ENCODE data around the gene GPR143.
A peak's percentile ranks its signal among the peaks of the same experiment; 100 is the strongest.
"Not testable (repeated sequence)": the region's sequence is repeated elsewhere in the genome, so short reads cannot be mapped to it uniquely, and the experiment has no call there.

GPR143 gene

DNA sequence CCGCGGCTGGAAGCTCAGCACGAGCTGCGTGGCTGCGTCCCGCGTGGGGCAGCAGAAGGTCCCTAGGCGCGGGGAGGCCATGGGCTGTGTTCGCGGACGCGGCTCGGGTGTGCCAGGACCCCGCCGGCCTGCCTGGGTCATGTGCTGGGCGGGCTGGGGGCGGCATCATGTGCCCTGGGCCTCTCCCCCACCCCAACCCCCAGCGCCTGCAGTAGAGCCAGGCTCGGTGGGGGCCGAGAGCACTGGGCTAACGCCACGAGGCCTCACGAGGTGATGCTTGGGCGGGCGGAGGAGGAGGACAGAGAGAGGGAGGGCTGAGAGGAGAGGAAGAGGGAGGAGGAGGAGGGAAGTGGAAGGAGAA lies at the start of gene GPR143:
Gene GPR143 (minus strand): TSS at position 111 of the 361 bp plus-strand sequence. CDS start 30 bp downstream, at position 81.
- no peak for DNase-seq

DNA sequence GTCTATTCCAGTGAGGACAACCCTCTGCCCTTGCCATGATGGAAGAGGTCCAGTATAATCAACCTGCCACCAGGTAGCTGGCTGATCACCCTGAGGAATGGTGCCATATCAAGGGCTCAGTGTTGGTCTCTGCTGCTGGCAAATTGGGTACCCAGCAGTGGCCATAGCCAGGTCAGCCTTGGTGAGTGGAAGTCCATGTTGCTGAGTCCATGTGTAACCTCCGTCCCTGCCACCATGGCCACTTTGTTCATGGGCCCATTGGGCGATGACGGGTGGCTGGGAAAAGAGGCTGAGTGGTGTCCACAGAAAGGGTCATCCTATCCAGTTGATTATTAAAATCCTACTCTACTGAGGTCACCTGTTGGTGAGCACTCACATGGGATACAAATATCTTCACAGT lies 45.4 kb upstream of the GPR143 start:
- DNase-seq: not testable (repeated sequence)

DNA sequence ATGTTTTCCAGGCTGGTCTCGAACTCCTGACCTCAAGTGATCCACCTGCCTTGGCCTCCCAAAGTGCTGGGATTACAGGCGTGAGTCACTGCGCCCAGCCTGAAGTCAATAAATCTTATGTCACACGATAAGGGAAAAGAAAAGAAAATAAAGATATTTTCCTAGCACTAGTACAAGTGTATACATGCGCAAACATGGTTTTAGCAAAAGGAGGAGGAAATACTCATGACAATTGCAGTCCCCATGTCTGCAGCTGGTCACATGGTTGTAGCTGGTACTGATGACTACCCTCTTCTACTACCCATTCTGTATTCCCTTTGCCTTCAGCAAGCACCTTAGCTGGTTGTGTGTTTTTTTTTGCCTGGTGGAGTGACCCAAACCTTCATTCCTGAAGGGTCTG lies 44.2 kb upstream of the GPR143 start:
- DNase-seq: not testable (repeated sequence)

DNA sequence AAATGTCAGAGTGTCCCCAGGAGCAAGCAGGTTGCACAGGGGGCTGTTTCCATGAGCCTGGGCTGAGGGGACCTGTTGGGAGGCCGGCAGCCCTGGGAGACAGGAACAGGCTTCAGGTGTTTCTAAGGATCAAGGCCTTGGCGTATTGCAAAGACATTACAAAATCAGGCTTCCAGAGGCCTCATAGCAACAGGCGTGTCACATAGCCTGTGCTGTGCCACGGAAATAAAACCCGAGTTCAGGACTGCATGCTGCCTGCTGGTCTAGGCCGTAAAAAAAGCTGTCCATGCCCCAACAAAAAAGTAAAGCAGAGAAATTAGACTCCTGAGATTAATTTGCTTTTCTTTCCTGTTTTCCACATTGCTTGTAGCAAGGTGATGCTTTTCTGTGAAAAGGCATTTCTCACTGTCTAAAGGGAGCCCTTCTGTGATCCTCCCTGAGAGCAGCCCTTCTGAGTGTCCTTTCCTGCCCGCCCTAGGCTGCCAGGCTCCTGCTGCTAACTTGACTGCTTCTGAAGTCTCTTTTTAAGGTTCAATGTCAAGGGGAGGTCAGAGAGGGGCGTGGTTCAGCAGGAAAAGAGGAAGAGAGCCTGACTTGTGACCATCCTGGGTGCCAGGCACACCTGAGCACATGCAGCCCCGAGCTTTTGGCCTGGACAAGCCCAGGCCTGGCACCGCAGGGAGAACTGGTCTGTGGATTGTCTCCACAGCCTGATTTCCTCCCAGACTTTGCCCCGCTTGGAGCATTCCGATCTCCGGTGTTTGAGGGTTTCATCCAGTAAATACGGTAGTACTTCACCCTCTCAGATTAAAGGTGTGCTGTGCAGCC lies 41.9 kb upstream of the GPR143 start:
- no peak for DNase-seq

GRCh38 chrX:9805956-9806355 lies 40.3 kb upstream of the GPR143 start:
- DNase-seq: no peak

DNA sequence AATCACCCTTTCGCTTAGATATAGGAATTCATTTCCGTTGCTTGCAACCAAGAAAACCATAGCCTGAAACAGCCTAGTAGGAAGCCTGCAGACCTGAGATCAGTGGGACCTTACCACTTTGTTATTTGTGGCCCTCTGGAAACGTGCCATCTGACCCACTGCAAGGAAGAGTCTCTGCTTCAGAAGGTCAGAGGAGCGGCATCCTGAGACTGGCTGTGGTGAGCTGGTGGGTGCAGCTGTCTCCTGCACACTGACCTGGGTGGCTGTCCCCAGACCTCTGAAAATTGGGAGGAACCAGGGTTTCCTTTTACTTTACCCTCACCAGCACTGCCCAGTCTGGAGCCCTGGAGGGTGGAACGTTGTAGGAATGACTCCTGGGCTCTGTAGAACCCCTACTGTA lies 38.8 kb upstream of the GPR143 start:
- no peak for DNase-seq

DNA sequence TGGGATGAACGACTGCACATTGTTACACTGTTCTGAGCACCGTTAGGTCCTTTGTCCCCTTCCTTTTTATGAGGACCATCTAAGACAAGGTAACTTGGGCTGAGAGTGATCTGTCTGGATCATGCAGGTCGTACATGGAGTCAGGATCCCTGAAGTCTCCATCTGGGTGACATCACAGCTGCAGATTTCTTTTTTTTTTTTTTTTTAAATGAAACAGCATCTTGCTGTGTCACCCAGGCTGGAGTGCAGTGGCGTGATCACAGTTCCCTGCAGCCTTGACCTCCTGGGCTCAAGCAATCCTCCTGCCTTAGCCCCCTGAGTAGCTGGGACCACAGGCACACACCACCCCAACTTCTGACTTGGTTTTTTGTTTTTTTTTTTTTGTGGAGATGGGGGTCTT lies 37.1 kb upstream of the GPR143 start:
- DNase-seq: no peak

DNA sequence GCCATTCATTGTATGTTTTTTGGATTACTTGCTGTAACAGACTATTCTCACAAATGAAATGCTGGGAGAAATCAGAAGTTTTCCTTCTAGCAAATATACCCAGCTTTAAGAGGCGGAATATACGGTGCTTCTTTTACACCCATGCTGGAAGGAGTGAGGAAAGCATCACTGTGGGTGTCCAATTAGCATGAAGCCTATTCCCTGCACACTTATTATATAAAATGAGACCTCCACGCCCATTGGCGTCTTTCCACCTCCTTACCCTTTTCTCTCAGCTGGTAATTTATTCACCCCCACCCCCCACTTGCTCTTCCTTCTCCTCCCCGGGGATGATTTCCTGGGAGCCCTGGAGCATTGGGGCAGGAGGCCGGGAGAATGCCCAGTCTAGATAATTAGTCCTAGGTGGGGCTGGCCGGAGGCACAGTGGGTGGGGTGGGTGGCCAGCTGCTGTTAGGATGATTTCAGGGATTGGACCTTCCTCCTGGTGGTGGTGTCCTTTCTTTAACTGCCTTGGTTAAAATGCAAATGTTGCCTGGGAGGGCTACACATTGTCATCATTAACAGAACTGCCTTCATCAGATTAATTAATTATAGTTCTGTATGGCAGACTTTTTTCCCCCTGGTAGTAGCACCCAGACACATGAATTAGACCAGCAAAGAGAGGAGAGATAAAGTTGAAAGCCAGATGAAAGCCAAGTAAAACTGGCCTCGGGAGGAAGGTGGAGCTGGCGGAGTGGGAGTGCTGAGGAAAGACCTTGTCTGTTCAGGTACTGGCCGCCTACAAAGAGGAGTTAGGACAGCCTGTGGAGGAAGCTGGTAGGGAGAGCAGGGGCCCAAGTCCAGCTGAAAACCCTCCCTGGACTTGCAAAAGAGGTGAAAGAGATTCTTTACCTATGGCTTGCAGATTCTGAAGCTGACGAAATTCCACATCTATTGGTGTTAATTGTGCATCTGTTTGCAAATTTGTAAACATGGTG lies 32.0 kb upstream of the GPR143 start:
- no peak for DNase-seq

GRCh38 chrX:9794495-9794894 lies 28.8 kb upstream of the GPR143 start:
- DNase-seq: no peak

DNA sequence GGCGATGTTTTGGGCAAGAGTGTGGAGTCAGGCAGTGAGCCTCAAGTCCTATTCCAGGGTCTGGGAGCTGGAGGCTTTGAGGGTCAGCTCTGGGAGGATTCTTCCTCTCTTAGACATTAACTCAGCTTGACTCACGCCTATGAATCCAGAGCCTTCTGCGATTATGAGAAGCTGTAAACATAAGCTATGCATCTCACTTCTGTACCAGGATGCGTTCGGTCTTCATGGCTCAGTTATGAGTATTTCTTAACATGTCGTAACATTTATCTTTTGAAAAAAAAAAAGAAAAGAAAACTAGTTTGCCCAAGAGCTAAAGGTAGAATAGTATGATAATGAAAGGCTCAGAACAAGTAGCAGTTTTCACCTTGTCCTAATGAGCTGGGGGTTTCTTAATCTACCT lies 25.2 kb upstream of the GPR143 start:
- DNase-seq: no peak

DNA sequence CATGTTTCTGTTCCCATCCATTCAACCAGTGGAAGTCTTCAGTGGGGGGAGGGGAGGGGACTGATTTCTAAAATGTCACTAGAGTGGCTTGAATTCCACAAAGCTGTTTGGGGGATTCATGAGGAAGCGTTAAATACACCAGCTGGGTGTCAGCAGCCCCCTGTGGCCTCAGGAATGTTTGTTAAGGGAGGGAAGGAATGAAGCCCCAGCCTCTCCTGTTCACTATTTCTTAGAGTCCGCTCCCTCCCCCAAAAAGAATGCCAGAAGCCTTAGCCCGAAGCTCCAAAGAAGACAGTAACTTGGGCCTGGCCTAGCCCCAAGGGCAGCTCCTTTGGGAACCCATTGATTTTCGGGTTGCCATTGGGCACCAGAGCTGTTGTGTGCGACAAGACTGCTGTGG lies 23.9 kb upstream of the GPR143 start:
- no peak for DNase-seq

DNA sequence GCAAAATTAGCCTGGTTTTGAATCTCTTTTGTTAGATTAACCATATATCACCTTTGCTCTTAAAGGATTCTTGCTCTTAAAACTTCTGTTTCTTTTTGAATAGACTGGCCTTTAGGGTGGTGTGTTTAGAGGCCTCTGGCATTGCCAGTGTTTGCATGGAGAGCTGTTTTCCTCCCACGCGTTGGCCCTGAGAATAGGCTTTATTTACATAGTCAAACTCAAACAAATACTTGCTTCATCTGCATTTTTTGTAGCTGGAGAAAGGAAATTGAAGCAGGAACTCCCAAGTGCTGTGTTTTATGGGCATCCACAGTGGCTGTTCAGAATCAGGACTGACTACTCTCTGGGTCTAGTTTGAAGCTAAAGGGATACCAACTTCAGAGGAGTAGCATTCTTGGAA lies 23.3 kb upstream of the GPR143 start:
- DNase-seq: peak; percentile 58

GRCh38 chrX:9786798-9787635 lies 21.4 kb upstream of the GPR143 start:
- no peak for DNase-seq

- DNase-seq: peak; percentile 15
Observed at GRCh38 chrX:9785944-9786797, 20.5 kb upstream of the GPR143 start, which contains the start of gene SHROOM2. SHROOM2 (plus strand) TSS chrX:9786429; CDS start chrX:9786546, 117 bp downstream.

DNA sequence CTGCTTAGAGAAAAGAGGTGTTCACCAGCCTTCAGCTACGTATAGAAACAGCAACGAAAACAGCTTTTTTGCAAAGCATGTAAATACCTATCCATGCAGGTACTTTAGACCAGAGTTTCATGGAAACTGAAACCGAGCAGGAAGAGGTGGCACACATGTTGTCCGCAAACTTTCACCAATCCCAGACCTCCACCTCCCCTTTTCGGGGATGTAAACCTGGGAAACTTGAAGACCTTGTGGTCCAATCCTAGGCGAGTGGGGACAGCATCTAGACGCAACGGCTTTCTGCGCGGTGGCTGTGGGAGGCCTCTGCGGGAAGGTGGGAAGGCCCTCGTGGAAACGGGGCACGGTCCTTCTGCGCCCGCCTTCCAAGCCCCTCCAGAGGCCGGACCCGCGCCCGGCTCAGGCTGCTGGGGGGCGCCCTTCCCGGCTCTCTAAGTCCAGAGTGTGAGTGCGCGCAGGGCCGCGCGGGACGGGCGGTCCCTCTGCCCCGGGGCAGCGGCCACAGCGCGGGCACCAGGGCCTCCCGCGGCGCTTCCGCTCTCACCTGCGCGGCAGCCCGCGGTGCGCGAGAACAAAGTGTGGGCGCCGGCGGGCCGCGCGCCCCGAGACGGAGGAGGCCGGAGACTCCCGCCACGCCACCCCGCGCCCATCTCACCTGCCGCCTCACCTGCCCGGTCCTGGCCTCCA lies 19.8 kb upstream of the GPR143 start:
- DNase-seq: no peak

- DNase-seq: no peak
Observed at GRCh38 chrX:9784332-9784731, 18.7 kb upstream of the GPR143 start.

- DNase-seq: no peak
Observed at GRCh38 chrX:9781941-9782340, 16.3 kb upstream of the GPR143 start.

DNA sequence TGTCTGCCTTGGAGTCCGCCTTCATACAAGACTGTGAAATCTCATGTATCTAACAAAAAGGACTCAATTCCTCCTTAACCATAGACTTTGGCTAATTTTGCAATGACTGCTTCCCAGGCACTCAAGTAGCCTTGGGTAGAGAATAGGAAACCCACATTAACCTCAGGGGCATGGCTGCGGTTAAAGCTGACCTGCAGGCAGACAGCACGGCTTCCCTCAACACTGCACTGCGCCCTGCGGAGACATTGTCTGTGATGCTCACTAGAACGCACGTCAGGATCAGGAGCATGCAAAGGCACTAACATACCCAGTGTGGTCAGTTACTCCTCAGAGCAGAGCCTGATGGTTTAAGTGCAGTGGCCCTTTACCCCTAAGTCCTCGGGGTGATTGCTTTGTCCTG lies 10.3 kb upstream of the GPR143 start:
- DNase-seq: no peak

- DNase-seq: no peak
Observed at GRCh38 chrX:9772943-9773342, 7.3 kb upstream of the GPR143 start.

DNA sequence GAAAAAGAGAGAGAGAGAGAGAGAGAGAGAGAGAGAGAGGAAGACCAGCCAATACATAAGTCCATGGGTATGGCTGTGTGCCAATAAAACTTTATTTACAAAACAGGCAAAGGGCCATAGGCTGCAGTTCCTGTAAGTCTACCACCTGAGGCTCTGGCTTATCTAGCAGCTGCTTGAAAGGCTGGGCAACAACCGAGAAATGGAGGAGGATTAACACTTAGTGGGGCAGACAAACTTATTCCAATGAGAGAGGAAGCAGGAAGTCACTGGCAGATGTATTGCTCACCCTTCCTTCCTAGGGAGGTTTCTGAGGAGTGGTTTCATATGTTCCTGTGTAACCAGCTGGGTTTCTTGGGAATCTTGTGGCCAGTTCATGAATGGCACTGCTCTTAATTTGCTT lies 4.7 kb upstream of the GPR143 start:
- no peak for DNase-seq

DNA sequence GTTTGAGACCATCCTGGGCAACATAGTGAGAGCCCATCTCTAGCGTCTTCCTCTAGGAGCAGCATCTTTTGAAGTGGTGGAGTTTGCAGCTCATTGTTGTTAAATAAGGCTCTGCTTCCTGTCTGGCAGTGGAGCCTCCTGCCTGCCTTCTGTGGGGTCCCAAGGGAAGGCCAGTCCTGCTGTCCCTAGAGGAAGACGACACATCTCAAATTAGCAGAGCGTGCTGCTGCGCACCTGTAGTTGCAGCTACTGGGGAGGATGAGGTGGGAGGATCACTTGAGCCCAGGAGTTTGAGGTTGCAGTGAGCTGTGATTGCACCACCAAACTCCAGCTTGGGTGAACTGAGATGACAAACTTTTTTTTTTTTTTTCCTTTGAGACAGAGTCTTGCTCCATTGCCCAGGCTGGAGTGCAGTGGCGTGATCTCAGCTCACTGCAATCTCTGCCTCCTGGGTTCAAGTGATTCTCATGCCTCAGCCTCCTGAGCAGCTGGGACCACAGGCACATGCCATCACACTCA lies 2.7 kb upstream of the GPR143 start:
- DNase-seq: not testable (repeated sequence)

Measured in NCI-H510A (cell line).